B cell (primary cell): ENCODE data around the gene GAREM1. TPM values are rescaled to one million over a fixed set of nuclear protein-coding genes. Genes with fewer than 3 reads are reported as not detected.

ENCODE experiments used
- ATAC-seq: fragments of 200-7000 bp; cut with Tn5 transposase; one replicate; pipeline ENCODE4 v1.10.0; 2021; ENCODE audit warnings: low read depth, mild to moderate bottlenecking, moderate number of reproducible peaks, moderate library complexity
- CTCF ChIA-PET: fragments of 350-600 bp; sonication (Branson Sonifier 250); formaldehyde crosslinking; loops from one replicate; lab custom pipeline; 2021; ENCODE audit warnings: antibody characterized with exemption, inconsistent platforms; lab: Charles Lee
- POLR2A ChIA-PET: fragments of 350-600 bp; sonication (Branson Sonifier 250); formaldehyde crosslinking; loops from one replicate; lab custom pipeline; 2021; ENCODE audit warnings: antibody characterized with exemption; lab: Charles Lee
- DNase-seq: peaks from one replicate; pipeline ENCODE4 v3.0.0; 2013
- H2AFZ ChIP-seq: 2 replicates; pipeline ENCODE4 v1.6.1; 2012; ENCODE audit warnings: mild to moderate bottlenecking, low read depth, low read length; ENCODE audit not compliant: insufficient read depth, poor library complexity, severe bottlenecking
- H3K27ac ChIP-seq, 2 donors: 1 replicate in 1 of 2; 2 replicates in 1 of 2; pipeline ENCODE4 v1.5.1; 2012 to 2013; ENCODE audit warnings: low read length in 2 of 2, mild to moderate bottlenecking in 2 of 2, moderate library complexity in 1 of 2
- H3K27me3 ChIP-seq, 4 experiments: fragments of 200-600 bp in 1 of 4; sonication (generic) in 1 of 4; replicated peaks in 1 of 4; 1 replicate in 2 of 4; 2 replicates in 2 of 4; pipeline versions ENCODE4 v1.6.1 to v1.7.0; 2013 to 2016; ENCODE audit warnings: low read length in 3 of 4, mild to moderate bottlenecking in 2 of 4, mixed read lengths in 1 of 4, moderate library complexity in 1 of 4; ENCODE audit not compliant: insufficient read depth in 4 of 4, control insufficient read depth in 3 of 4; ENCODE audit errors: control extremely low read depth in 1 of 4
- H3K36me3 ChIP-seq, 2 experiments: replicated peaks in 1 of 2; 1 replicate in 1 of 2; 2 replicates in 1 of 2; pipeline versions ENCODE4 v1.6.1 to v1.7.1; 2013; ENCODE audit warnings: low read length in 1 of 2; ENCODE audit not compliant: insufficient read depth in 2 of 2, control insufficient read depth in 1 of 2; ENCODE audit errors: control extremely low read depth in 1 of 2, extremely low read depth in 1 of 2
- H3K4me1 ChIP-seq, 2 donors: fragments of 200-600 bp in 1 of 2; sonication (generic) in 1 of 2; 1 replicate in 1 of 2; 2 replicates in 1 of 2; pipeline versions ENCODE4 v1.5.1 to v1.6.1; 2013 to 2017; ENCODE audit warnings: low read length in 2 of 2; ENCODE audit not compliant: control insufficient read depth in 2 of 2, insufficient read depth in 2 of 2
- H3K4me2 ChIP-seq: replicated peaks from 2 replicates; pipeline ENCODE3; 2012; ENCODE audit warnings: mild to moderate bottlenecking, low read depth, low read length; ENCODE audit not compliant: poor library complexity, severe bottlenecking
- H3K4me3 ChIP-seq, 5 experiments: fragments of 200-600 bp in 1 of 5; sonication (generic) in 1 of 5; 1 replicate in 3 of 5; 2 replicates in 2 of 5; pipeline versions ENCODE4 v1.5.1 to v1.7.0; 2011 to 2016; ENCODE audit warnings: low read length in 4 of 5, mild to moderate bottlenecking in 4 of 5, low read depth in 2 of 5, control low read depth in 1 of 5, moderate library complexity in 1 of 5; ENCODE audit not compliant: insufficient read depth in 1 of 5; ENCODE audit errors: control extremely low read depth in 1 of 5, extremely low read depth in 1 of 5
- H3K79me2 ChIP-seq: fragments of 200-600 bp; sonication (generic); one replicate; pipeline ENCODE4 v1.6.0; 2016; ENCODE audit warnings: low read length; ENCODE audit not compliant: control insufficient read depth, insufficient read depth
- H3K9ac ChIP-seq: fragments of 200-600 bp; sonication (generic); 2 replicates; pipeline ENCODE4 v1.6.1; 2017; ENCODE audit warnings: mild to moderate bottlenecking, low read length, moderate library complexity
- H3K9me3 ChIP-seq, 3 donors: one replicate each; pipeline versions ENCODE4 v1.6.1 to v1.7.1; 2013; ENCODE audit warnings: low read length in 2 of 3; ENCODE audit not compliant: control insufficient read depth in 2 of 3, insufficient read depth in 1 of 3; ENCODE audit errors: control extremely low read depth in 1 of 3
- H4K20me1 ChIP-seq: 2 replicates; pipeline ENCODE4 v1.6.0; 2012; ENCODE audit warnings: mild to moderate bottlenecking, low read length; ENCODE audit not compliant: insufficient read depth, control insufficient read depth, poor library complexity, severe bottlenecking
- H3K27ac Mint-ChIP-seq: one replicate; pipeline ENCODE4 v1.8.0; 2021; ENCODE audit warnings: mixed read lengths
- H3K27me3 Mint-ChIP-seq: one replicate; pipeline ENCODE4 v1.8.0; 2021; ENCODE audit warnings: mixed read lengths
- H3K4me1 Mint-ChIP-seq: one replicate; pipeline ENCODE4 v1.8.0; 2021; ENCODE audit warnings: mixed read lengths
- H3K4me3 Mint-ChIP-seq: one replicate; pipeline ENCODE4 v1.8.0; 2021; ENCODE audit warnings: mixed read lengths
- H3K9me3 Mint-ChIP-seq: one replicate; pipeline ENCODE4 v1.8.0; 2022; ENCODE audit warnings: mixed read lengths; ENCODE audit not compliant: insufficient read depth
- EZH2 ChIP-seq: IDR thresholded peaks from 2 replicates; pipeline ENCODE4 v1.6.1; 2012; ENCODE audit warnings: borderline replicate concordance, low read depth, mild to moderate bottlenecking, moderate library complexity, low read length; ENCODE audit not compliant: insufficient read depth, poor library complexity, severe bottlenecking
- WGBS: methylation state at CpG from one replicate; pipeline ENCODE4 v1.1.5; 2013; ENCODE audit warnings: missing lambda C conversion rate; ENCODE audit not compliant: insufficient coverage; 5-methylcytosine and 5-hydroxymethylcytosine counted together
- intact Hi-C: fragments of 100-400 bp; cut with micrococcal nuclease; formaldehyde crosslinking; loops from one replicate; pipeline ENCODE4 v1.10.0; 2022
- polyA plus RNA-seq: library from polyadenylated mRNA; depleted of rRNA; stranded (reverse); fragments of >200 nt; gene quantifications from 2 replicates; pipeline ENCODE4 v1.2.3, GENCODE V29; 2012
- total RNA-seq, 2 donors: library from RNA; stranded (reverse); fragments of 120-200 nt in 1 of 2; gene quantifications; 1 replicate in 1 of 2; 2 replicates in 1 of 2; pipeline versions ENCODE4 v1.2.3 to v1.2.4, GENCODE V29; 2013 to 2022
- TF ChIP-seq, protein P1 (sequence below): fragments of 200-600 bp; IDR thresholded peaks from one replicate; pipeline ENCODE4 v1.8.0; 2022; ENCODE audit warnings: antibody characterized with exemption, mild to moderate bottlenecking

The GAREM1 gene
- total and polyA plus RNA-seq, 2 donors (not counting 1 experiment from before 2014, with no cell fraction given): not detected

GRCh38 chr18:32301361-32301760 lies 169.3 kb downstream of the GAREM1 start:
- Mint-ChIP-seq H3K27me3 (peaks cover 15% of the 10 kb centered on the region), H3K27ac (no peak overlapping the region), H3K4me1 (no peaks in the 10 kb centered on the region), H3K4me3 (no peak overlapping the region), H3K9me3 (no peaks in the 10 kb centered on the region)
- Histone ChIP-seq H3K9me3 (no peaks in the 10 kb centered on the region), H3K4me2 (no peak overlapping the region), H3K79me2 (no peaks in the 10 kb centered on the region), H4K20me1 (no peaks in the 10 kb centered on the region), H2AFZ (no peak overlapping the region), H3K27me3 (no peaks in the 10 kb centered on the region), H3K36me3 (no peaks in the 10 kb centered on the region), H3K27ac (no peak overlapping the region), H3K9ac (no peak overlapping the region), H3K4me3 (no peak overlapping the region), H3K4me1 (no peaks in the 10 kb centered on the region)
- DNase-seq (no peak), ATAC-seq (no peak)
- intact Hi-C loops: no loop called here
- TF ChIP-seq EZH2: no peak
- TF ChIP-seq, protein P1, sequence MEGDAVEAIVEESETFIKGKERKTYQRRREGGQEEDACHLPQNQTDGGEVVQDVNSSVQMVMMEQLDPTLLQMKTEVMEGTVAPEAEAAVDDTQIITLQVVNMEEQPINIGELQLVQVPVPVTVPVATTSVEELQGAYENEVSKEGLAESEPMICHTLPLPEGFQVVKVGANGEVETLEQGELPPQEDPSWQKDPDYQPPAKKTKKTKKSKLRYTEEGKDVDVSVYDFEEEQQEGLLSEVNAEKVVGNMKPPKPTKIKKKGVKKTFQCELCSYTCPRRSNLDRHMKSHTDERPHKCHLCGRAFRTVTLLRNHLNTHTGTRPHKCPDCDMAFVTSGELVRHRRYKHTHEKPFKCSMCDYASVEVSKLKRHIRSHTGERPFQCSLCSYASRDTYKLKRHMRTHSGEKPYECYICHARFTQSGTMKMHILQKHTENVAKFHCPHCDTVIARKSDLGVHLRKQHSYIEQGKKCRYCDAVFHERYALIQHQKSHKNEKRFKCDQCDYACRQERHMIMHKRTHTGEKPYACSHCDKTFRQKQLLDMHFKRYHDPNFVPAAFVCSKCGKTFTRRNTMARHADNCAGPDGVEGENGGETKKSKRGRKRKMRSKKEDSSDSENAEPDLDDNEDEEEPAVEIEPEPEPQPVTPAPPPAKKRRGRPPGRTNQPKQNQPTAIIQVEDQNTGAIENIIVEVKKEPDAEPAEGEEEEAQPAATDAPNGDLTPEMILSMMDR: no peak
- CTCF ChIA-PET: no interaction called here
- POLR2A ChIA-PET: no interaction called here
- whole genome bisulfite sequencing: 91% methylated on average over 4 of the region's 4 CpGs

GRCh38 chr18:32300914-32301313 lies 169.8 kb downstream of the GAREM1 start:
- DNase-seq (no peak), ATAC-seq (no peak)
- Histone ChIP-seq H2AFZ (no peak overlapping the region), H3K9me3 (no peaks in the 10 kb centered on the region), H3K9ac (no peak overlapping the region), H3K27ac (no peak overlapping the region), H3K36me3 (no peaks in the 10 kb centered on the region), H3K27me3 (no peaks in the 10 kb centered on the region), H3K79me2 (no peaks in the 10 kb centered on the region), H3K4me3 (no peak overlapping the region), H4K20me1 (no peaks in the 10 kb centered on the region), H3K4me2 (no peak overlapping the region), H3K4me1 (no peaks in the 10 kb centered on the region)
- intact Hi-C loops: no loop called here
- Mint-ChIP-seq H3K27me3 (peaks cover 11% of the 10 kb centered on the region), H3K9me3 (no peaks in the 10 kb centered on the region), H3K4me1 (no peaks in the 10 kb centered on the region), H3K4me3 (no peak overlapping the region), H3K27ac (no peak overlapping the region)
- ChIA-PET CTCF (no interaction called here), POLR2A (no interaction called here)
- TF ChIP-seq, protein P1: no peak
- TF ChIP-seq EZH2: no peak
- WGBS: 100% methylated on average over 2 of the region's 5 CpGs
